BLaER1 (cell line): Measurements from ENCODE around the gene SACM1L.

Experiments used
- H3K27ac ChIP-seq: shearing (Covaris generic); formaldehyde crosslinking; 2 replicates; pipeline ENCODE4 v1.8.1; 2022
- H3K27me3 ChIP-seq: shearing (Covaris generic); formaldehyde crosslinking; 2 replicates; pipeline ENCODE4 v1.8.1; 2022
- H3K36me3 ChIP-seq: shearing (Covaris generic); formaldehyde crosslinking; 2 replicates; pipeline ENCODE4 v1.8.1; 2022
- H3K4me1 ChIP-seq: shearing (Covaris generic); formaldehyde crosslinking; 2 replicates; pipeline ENCODE4 v1.8.1; 2022
- H3K4me2 ChIP-seq: shearing (Covaris generic); formaldehyde crosslinking; 2 replicates; pipeline ENCODE4 v1.8.1; 2022
- H3K4me3 ChIP-seq: shearing (Covaris generic); formaldehyde crosslinking; 2 replicates; pipeline ENCODE4 v1.8.1; 2022
- H3K9ac ChIP-seq: shearing (Covaris generic); formaldehyde crosslinking; 2 replicates; pipeline ENCODE4 v1.8.1; 2022
- H3K9me3 ChIP-seq: shearing (Covaris generic); formaldehyde crosslinking; 2 replicates; pipeline ENCODE4 v1.8.1; 2022
- H4K20me1 ChIP-seq: shearing (Covaris generic); formaldehyde crosslinking; 2 replicates; pipeline ENCODE4 v1.8.1; 2022
- Cebpa-rat ChIP-seq: shearing (Covaris generic); IDR thresholded peaks from 2 replicates; pipeline ENCODE4 v1.8.1; 2022

The SACM1L gene

DNA sequence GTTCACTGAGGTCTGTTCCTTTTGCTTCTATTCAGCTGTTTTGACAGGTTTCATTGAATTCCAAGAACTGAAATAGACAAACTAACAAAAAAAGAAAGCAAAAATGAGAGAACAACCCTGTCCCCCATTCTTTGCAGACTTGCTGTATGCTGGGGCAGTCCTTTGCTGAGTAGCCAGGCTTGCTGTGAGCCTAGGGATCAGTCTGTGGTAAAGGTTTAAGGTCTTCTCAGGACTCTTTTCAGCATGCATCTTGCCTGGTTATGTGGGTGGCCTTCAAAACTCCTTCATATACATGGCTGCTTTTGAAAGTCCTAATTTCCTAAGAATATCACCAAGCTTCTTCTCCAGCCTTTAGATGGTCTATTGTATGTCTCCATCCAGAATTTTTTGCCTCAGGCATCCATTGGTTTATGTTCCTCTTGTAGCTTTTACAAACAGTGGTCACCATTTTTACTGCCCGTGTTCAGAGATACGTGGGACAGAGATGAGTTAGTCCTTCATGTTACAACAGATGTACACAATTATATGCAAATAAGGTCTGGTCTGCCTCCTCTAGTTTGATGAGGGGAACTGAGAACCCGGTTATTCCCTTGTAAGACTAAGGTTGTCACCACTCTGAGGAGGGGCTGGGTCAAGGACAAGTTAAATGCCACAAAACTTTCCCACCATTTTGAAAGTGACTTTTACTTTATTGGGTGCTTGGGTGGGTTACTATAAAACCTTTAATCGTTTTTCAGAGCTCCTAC is 41.4 kb downstream of the SACM1L start:
- H3K4me1 ChIP-seq, result no peaks in the 10 kb centered on the region
- no peak for TF ChIP-seq Cebpa-rat
- H3K9ac ChIP-seq, result no peak overlapping the region
- H4K20me1 ChIP-seq, result peaks cover 15% of the 10 kb centered on the region; the same call in 1 of the 2 replicates
- H3K4me3 ChIP-seq, result no peak overlapping the region
- no peaks in the 10 kb centered on the region for H3K27me3 ChIP-seq
- H3K4me2 ChIP-seq, result no peak overlapping the region
- H3K9me3 ChIP-seq, result no peaks in the 10 kb centered on the region
- no peak overlapping the region for H3K27ac ChIP-seq
- peaks cover 80% of the 10 kb centered on the region for H3K36me3 ChIP-seq

DNA sequence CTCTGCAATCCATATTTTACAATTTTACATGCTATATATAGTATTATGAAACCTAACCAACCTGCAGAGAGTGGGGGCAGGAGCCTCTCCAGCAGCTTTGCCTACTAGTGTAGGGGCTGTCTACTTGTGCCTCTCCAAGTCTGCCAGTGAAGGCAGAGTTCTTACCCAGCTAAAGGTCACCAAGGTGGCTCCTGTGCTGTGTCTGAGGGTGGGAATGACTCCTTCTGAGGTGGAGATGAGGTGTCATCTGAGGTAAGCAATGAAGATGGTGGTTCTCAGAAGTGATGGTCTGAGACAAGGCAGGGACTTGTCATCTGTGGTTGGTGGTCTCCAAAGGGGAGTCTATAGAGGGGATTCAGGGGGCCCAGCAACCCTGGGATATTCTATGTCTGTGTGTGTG is 47.5 kb downstream of the SACM1L start:
- peaks cover 98% of the 10 kb centered on the region for H3K36me3 ChIP-seq
- no peak for TF ChIP-seq Cebpa-rat

DNA sequence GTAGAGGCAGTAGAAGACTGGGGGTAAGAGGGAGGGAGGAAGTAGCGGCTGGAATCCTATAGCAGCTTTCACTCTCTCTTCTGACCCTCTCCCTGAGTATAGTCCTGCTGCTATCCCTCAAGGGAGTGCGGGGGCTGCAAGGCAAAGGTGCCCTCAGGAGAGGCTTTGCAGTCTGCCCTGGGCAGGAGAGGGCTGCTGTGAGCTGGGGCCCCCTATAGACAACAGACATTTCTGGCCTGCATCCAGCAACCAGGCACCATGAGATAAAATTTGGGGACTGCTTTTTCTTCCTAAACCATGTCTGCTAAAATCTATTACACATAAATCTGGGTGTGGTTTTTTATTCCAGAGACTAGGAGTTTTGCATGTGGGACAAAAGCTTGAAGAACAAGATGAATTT is 48.0 kb downstream of the SACM1L start:
- Histone ChIP-seq H3K4me3 (no peak overlapping the region), H4K20me1 (no peaks in the 10 kb centered on the region), H3K9me3 (no peaks in the 10 kb centered on the region), H3K27me3 (no peaks in the 10 kb centered on the region), H3K4me1 (peaks cover 15% of the 10 kb centered on the region), H3K36me3 (peaks cover 99% of the 10 kb centered on the region), H3K27ac (no peak overlapping the region), H3K4me2 (no peak overlapping the region), H3K9ac (no peak overlapping the region)
- TF ChIP-seq Cebpa-rat, result no peak

More for the DNA sequence above, 47.5 kb downstream of the SACM1L start:
- Histone ChIP-seq H4K20me1 (no peaks in the 10 kb centered on the region), H3K4me1 (peaks cover 10% of the 10 kb centered on the region), H3K4me3 (no peak overlapping the region), H3K9me3 (no peaks in the 10 kb centered on the region), H3K27ac (no peak overlapping the region), H3K9ac (no peak overlapping the region), H3K4me2 (no peak overlapping the region), H3K27me3 (no peaks in the 10 kb centered on the region)

DNA sequence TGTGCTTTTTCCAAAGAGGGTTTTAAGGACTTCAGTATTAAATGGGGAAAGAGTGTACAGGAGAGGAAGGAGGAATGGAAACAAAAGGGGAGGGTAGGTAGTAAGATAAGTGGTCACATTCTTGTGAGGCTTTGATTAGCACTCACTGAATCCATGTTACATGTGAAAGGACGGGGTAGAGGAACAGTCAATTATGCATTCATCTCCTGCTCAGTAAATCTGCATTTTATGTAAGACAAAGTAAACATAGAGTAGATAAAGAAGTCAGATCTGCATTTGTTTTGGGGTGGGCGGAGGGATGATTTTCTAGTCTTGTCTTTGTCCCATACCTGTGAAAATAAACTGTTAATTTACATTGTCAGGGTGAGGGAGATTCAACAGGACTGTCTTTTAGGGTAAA is 50.8 kb downstream of the SACM1L start:
- Histone ChIP-seq H3K4me3 (no peak overlapping the region), H3K9ac (no peak overlapping the region), H3K36me3 (peaks cover 95% of the 10 kb centered on the region), H3K27me3 (no peaks in the 10 kb centered on the region), H3K4me2 (no peak overlapping the region), H4K20me1 (no peaks in the 10 kb centered on the region), H3K27ac (no peak overlapping the region), H3K4me1 (peaks cover 16% of the 10 kb centered on the region), H3K9me3 (no peaks in the 10 kb centered on the region)
- no peak for TF ChIP-seq Cebpa-rat

DNA sequence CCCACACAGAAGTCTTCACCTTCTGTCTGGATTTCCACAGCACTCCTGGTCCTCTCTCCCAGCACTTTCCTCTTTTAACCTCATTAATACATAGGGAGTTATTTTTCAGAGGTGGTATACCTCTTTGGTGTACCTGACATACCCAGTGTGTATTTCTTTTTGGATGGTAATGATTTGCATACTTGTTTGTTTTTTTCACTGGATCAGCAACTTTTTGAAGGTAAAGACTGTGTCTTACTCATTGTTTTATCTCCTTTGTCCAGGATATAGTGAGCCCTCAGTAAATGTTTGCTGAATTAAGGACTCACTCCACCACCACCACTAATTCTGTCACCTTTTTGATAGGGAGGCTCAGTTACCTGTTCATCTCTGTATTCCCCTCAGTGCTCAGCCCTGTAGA is 52.1 kb downstream of the SACM1L start:
- H3K9ac ChIP-seq, result no peak overlapping the region
- peaks cover 95% of the 10 kb centered on the region for H3K36me3 ChIP-seq
- TF ChIP-seq Cebpa-rat, result no peak
- H3K4me3 ChIP-seq, result no peak overlapping the region
- H3K4me1 ChIP-seq, result peaks cover 16% of the 10 kb centered on the region
- H3K27ac ChIP-seq, result no peak overlapping the region
- H3K4me2 ChIP-seq, result peak overlapping the region; percentile 56
- H3K27me3 ChIP-seq, result no peaks in the 10 kb centered on the region
- H3K9me3 ChIP-seq, result no peaks in the 10 kb centered on the region; the same call in 1 of the 2 replicates
- no peaks in the 10 kb centered on the region for H4K20me1 ChIP-seq

DNA sequence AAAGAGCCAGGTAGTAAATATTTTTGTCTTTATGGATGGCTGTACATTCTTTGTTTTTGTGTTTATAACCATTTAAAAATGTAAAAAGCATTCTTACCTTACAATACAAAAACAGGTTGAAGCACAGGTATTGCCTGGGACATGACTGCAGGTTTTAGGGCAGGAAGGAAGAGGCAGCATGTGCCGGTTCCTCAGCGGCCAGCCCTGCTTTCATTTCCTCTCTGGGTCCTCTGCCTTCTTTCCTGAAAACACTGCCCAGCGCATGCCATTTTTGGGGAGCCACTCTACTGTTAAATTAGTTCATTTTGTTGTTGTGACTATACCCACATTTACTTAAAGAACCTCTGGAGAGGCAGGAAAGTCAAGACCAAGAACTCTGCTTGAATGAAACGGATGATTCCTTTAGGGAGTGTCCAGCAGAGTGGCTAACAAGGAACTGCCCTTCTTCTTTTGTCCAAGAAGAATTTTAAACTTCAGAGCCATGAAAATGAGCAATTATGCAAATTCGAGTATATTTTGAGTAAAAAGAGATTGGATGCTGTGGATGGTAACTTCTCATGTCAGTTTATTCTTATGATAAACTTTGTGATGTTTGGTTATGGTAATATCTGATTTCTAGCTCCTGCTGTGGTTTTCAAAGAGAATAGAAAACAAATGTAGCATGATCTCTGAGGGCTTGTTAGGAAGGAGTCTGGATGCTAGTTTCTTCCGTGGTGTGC is 52.7 kb downstream of the SACM1L start:
- H3K4me2 ChIP-seq, result peak overlapping the region; percentile 56
- H3K4me3 ChIP-seq, result no peak overlapping the region
- peaks cover 95% of the 10 kb centered on the region for H3K36me3 ChIP-seq
- peaks cover under 1% of the 10 kb centered on the region; the same call in 1 of the 2 replicates for H3K9me3 ChIP-seq
- no peak for TF ChIP-seq Cebpa-rat
- H3K27me3 ChIP-seq, result no peaks in the 10 kb centered on the region
- H3K27ac ChIP-seq, result peak overlapping the region; percentile 32; the same call in 1 of the 2 replicates
- peaks cover 16% of the 10 kb centered on the region for H3K4me1 ChIP-seq
- no peaks in the 10 kb centered on the region for H4K20me1 ChIP-seq
- no peak overlapping the region for H3K9ac ChIP-seq

DNA sequence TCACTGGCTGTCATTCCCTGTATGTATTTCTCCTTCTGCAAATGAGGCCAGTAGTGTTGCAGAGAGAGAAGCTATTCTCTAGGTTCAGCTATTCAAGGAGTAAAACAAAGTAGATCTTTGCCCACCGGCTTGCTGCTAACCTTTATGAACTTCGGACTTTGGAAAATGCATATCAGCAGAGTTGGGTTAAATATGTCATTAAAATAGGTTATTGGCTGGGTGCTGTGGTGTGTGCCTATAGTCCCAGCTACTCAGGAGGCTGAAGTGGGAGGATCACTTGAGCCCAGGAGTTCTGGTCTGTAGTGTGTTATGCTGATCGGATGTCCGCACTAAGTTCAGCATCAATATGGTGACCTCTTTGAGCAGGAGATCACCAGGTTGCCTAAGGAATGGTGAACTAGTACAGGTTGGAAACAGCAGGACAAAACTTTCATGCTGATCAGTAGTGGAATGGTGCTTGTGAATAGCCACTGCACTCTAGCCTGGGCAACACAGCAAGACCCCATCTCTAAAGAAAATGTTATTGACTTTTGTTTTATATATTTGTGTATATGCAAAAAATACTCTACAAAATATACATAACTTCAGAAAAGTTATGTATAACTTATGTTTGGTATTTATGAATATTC is 53.4 kb downstream of the SACM1L start:
- Histone ChIP-seq H3K4me1 (peaks cover 16% of the 10 kb centered on the region), H3K27ac (no peak overlapping the region), H3K36me3 (peaks cover 95% of the 10 kb centered on the region), H3K27me3 (no peaks in the 10 kb centered on the region), H3K4me3 (no peak overlapping the region), H3K9me3 (peaks cover 7% of the 10 kb centered on the region), H3K4me2 (no peak overlapping the region), H4K20me1 (no peaks in the 10 kb centered on the region), H3K9ac (no peak overlapping the region)
- no peak for TF ChIP-seq Cebpa-rat

DNA sequence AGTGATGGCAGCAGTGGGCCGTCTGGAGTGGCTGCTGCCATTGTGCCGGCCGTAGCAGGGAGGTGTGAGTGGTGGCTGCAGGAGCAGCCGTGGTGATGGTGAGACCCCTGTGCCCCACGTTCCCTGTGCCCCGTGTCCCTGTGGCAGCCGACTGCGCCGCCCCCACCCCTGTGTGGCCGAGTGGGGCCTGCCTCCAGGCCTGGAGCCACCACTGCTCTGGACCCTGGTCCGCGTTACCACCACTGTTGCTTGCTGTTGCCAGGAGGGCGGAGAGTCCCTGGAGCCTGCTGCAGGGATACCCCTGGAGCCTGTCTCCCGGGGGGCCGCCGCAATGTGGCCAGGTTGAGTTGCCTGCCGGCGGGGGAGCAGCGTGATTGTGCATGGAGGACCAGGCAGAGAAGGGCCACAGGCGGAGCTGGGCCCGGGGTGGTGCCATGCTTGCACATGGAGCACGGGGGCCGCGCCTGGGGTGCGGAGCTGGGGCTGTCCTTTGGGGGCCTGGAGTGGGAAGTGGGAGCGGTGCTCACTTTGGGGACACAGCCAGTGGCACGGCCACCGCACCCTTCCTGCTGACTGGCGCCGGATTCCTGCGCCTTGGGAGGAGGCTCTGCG is 57.1 kb downstream of the SACM1L start:
- Histone ChIP-seq H3K36me3 (peaks cover 65% of the 10 kb centered on the region), H3K27ac (no peak overlapping the region), H3K4me2 (no peak overlapping the region), H4K20me1 (no peaks in the 10 kb centered on the region), H3K9me3 (peaks cover 19% of the 10 kb centered on the region), H3K4me1 (peaks cover 10% of the 10 kb centered on the region), H3K27me3 (no peaks in the 10 kb centered on the region), H3K4me3 (no peak overlapping the region), H3K9ac (no peak overlapping the region)
- no peak for TF ChIP-seq Cebpa-rat

DNA sequence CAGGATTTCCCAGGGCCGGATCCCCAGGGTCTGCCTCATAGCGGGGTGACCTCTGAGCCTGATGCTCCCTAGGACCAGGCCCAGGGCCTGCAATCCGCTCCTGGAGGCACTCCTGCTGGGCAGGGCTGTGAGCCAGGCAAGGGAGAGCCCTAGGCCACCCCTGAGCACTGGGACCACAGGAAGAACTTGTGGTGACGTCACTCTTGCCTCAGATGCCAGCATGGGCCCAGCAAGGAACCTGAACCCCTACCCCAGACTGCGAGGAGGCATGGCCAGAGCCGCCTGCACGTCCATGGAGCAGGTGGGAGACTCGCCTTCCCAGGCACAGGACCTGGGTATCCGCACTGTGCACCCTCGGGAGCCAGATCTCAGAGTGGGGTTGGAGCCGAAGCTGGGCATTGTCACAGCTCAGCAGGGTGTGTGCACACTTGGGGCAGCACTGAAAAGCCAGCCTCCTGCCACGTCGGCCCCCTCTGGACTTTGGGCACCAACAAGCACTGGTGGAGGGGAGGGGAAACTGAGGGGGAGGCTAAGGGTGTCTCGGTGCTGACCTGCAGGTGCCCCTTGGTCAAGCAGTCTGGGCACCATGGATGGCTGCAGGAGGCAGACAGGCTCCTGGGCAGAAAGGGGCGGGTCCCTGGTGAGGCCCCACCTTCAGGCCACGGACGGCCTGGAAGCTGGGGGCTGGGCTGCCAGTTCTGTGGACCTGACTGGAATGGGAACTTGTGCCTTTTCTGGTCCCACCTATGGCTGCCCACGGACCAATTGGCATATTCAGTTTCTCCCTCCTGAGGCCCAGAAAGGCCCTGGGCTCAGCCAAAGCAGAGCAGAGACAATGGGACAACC is 57.8 kb downstream of the SACM1L start:
- H4K20me1 ChIP-seq, result no peaks in the 10 kb centered on the region
- no peak overlapping the region for H3K4me3 ChIP-seq
- H3K36me3 ChIP-seq, result peaks cover 58% of the 10 kb centered on the region
- H3K9me3 ChIP-seq, result peaks cover 19% of the 10 kb centered on the region
- H3K9ac ChIP-seq, result no peak overlapping the region
- no peak overlapping the region for H3K4me2 ChIP-seq
- TF ChIP-seq Cebpa-rat, result no peak
- no peak overlapping the region for H3K27ac ChIP-seq
- H3K4me1 ChIP-seq, result peaks cover 3% of the 10 kb centered on the region
- H3K27me3 ChIP-seq, result no peaks in the 10 kb centered on the region
